H1 (cell line): Measurements from ENCODE around the gene CYB561. TPM values are rescaled to one million over a fixed set of nuclear protein-coding genes. Genes with fewer than 3 reads are reported as not detected.
A peak's percentile ranks its signal among the peaks of the same experiment; 100 is the strongest.

Experiments
- CTCF ChIA-PET: fragments of 300-600 bp; sonication (Branson Sonifier 250); formaldehyde crosslinking; loops from one replicate; lab custom pipeline; 2021; ENCODE audit not compliant: partially characterized antibody; lab: Charles Lee
- POLR2A ChIA-PET: fragments of 300-600 bp; sonication (Branson Sonifier 250); formaldehyde crosslinking; loops from one replicate; lab custom pipeline; 2021; ENCODE audit warnings: inconsistent platforms; ENCODE audit not compliant: partially characterized antibody; lab: Charles Lee
- DNase-seq, 2 experiments: peaks; one replicate each; pipeline versions ENCODE4 v3.0.0 to v3.0.0-alpha.2; 2010 to 2022; ENCODE audit warnings: low spot score in 2 of 2, low read depth in 1 of 2, mixed read lengths in 1 of 2
- FAIRE-seq: peaks from 2 replicates; lab custom pipeline; 2011; peaks lifted over from hg19 to GRCh38; lab: Jason Lieb, UNC
- H2AFZ ChIP-seq: 2 replicates; pipeline ENCODE4 v1.8.1; 2012; ENCODE audit warnings: low read length, inconsistent platforms
- H2AK5ac ChIP-seq: 2 replicates; pipeline ENCODE4 v1.6.1; 2013; ENCODE audit warnings: low read depth, low read length
- H2BK120ac ChIP-seq: replicated peaks from 2 replicates; pipeline ENCODE3; 2013; ENCODE audit warnings: low read depth, low read length, inconsistent platforms
- H2BK12ac ChIP-seq: 2 replicates; pipeline ENCODE4 v1.6.1; 2013; ENCODE audit warnings: low read depth, low read length
- H2BK15ac ChIP-seq: 2 replicates; pipeline ENCODE4 v1.6.1; 2013; ENCODE audit warnings: low read length
- H2BK20ac ChIP-seq: 2 replicates; pipeline ENCODE4 v1.6.1; 2013; ENCODE audit warnings: low read length
- H2BK5ac ChIP-seq: 2 replicates; pipeline ENCODE4 v1.6.1; 2013; ENCODE audit warnings: low read depth, low read length
- H3K14ac ChIP-seq: 2 replicates; pipeline ENCODE4 v1.6.1; 2013; ENCODE audit warnings: inconsistent platforms; ENCODE audit not compliant: insufficient read length
- H3K18ac ChIP-seq: 2 replicates; pipeline ENCODE4 v1.6.1; 2013; ENCODE audit warnings: low read length; ENCODE audit errors: extremely low read depth
- H3K23ac ChIP-seq: 2 replicates; pipeline ENCODE4 v1.6.1; 2013; ENCODE audit warnings: inconsistent platforms; ENCODE audit not compliant: insufficient read length
- H3K23me2 ChIP-seq: 2 replicates; pipeline ENCODE4 v1.6.1; 2013; ENCODE audit warnings: low read depth, low read length
- H3K27ac ChIP-seq: 2 replicates; pipeline ENCODE4 v1.6.1; 2011; ENCODE audit warnings: low read depth, low read length, inconsistent platforms
- H3K27me3 ChIP-seq, 4 experiments: replicated peaks in 1 of 4; 1 replicate in 1 of 4; 2 replicates in 3 of 4; pipeline versions ENCODE4 v1.6.1 to v1.8.1; 2011 to 2013; ENCODE audit warnings: low read length in 3 of 4, mild to moderate bottlenecking in 3 of 4, inconsistent platforms in 2 of 4, mixed read lengths in 2 of 4, moderate library complexity in 1 of 4; ENCODE audit not compliant: control insufficient read depth in 3 of 4, insufficient read depth in 3 of 4; ENCODE audit errors: extremely low read depth in 1 of 4
- H3K36me3 ChIP-seq, 4 experiments: 2 replicates each; pipeline versions ENCODE4 v1.6.1 to v1.8.1; 2011 to 2013; ENCODE audit warnings: mild to moderate bottlenecking in 4 of 4, low read length in 3 of 4, moderate library complexity in 2 of 4, control low read depth in 1 of 4, inconsistent platforms in 1 of 4; ENCODE audit not compliant: insufficient read depth in 4 of 4, control insufficient read depth in 2 of 4
- H3K4ac ChIP-seq: replicated peaks from 2 replicates; pipeline ENCODE3; 2013; ENCODE audit warnings: low read length, low read depth, mixed read lengths, inconsistent platforms; ENCODE audit not compliant: insufficient read length
- H3K4me1 ChIP-seq, 4 experiments: replicated peaks in 1 of 4; 1 replicate in 1 of 4; 2 replicates in 3 of 4; pipeline versions ENCODE4 v1.6.1 to v1.8.1; 2011 to 2013; ENCODE audit warnings: low read length in 3 of 4, inconsistent platforms in 2 of 4, mixed read lengths in 1 of 4; ENCODE audit not compliant: insufficient read depth in 4 of 4, control insufficient read depth in 3 of 4
- H3K4me2 ChIP-seq, 2 experiments: 2 replicates each; pipeline versions ENCODE4 v1.6.1 to v1.8.1; 2011 to 2013; ENCODE audit warnings: low read depth in 2 of 2, low read length in 2 of 2, control low read depth in 1 of 2, inconsistent platforms in 1 of 2, mild to moderate bottlenecking in 1 of 2; ENCODE audit not compliant: insufficient read depth in 1 of 2
- H3K4me3 ChIP-seq, 4 experiments: fragments of 200-600, 300-600 bp in 1 of 4; sonication (generic), shearing (Covaris generic), sonication (Bioruptor Twin) in 1 of 4; 2 replicates each; pipeline versions ENCODE4 v1.5.1 to v1.8.1; 2011 to 2016; ENCODE audit warnings: low read length in 4 of 4, low read depth in 3 of 4, control low read depth in 2 of 4, inconsistent platforms in 2 of 4, mild to moderate bottlenecking in 2 of 4, mixed read lengths in 1 of 4, moderate library complexity in 1 of 4; ENCODE audit not compliant: insufficient read depth in 2 of 4; ENCODE audit errors: extremely low read depth in 1 of 4
- H3K56ac ChIP-seq: replicated peaks from 2 replicates; pipeline ENCODE3; 2013; ENCODE audit warnings: low read depth, mild to moderate bottlenecking, mixed read lengths, low read length, inconsistent platforms; ENCODE audit not compliant: insufficient read length
- H3K79me1 ChIP-seq: 2 replicates; pipeline ENCODE4 v1.6.1; 2013; ENCODE audit warnings: low read depth, low read length, control low read depth
- H3K79me2 ChIP-seq, 2 experiments: 2 replicates each; pipeline versions ENCODE4 v1.6.1 to v1.8.1; 2012 to 2013; ENCODE audit warnings: low read length in 2 of 2, mild to moderate bottlenecking in 2 of 2, inconsistent platforms in 1 of 2; ENCODE audit not compliant: insufficient read depth in 2 of 2, control insufficient read depth in 1 of 2
- H3K9ac ChIP-seq, 4 experiments: replicated peaks in 1 of 4; 1 replicate in 1 of 4; 2 replicates in 3 of 4; pipeline versions ENCODE4 v1.6.1 to v1.8.1; 2011 to 2013; ENCODE audit warnings: low read depth in 3 of 4, low read length in 3 of 4, control low read depth in 2 of 4, mild to moderate bottlenecking in 2 of 4, moderate library complexity in 2 of 4, inconsistent platforms in 1 of 4; ENCODE audit errors: extremely low read depth in 1 of 4
- H3K9me3 ChIP-seq, 2 experiments: 2 replicates each; pipeline versions ENCODE4 v1.6.1 to v1.8.1; 2012 to 2013; ENCODE audit warnings: mild to moderate bottlenecking in 2 of 2, moderate library complexity in 2 of 2, control low read depth in 1 of 2, inconsistent platforms in 1 of 2, low read depth in 1 of 2, low read length in 1 of 2, mixed read lengths in 1 of 2; ENCODE audit not compliant: insufficient read depth in 2 of 2
- H4K20me1 ChIP-seq, 2 experiments: replicated peaks in 1 of 2; 2 replicates each; pipeline versions ENCODE3 to v1.8.1; 2011 to 2013; ENCODE audit warnings: inconsistent platforms in 2 of 2, low read length in 2 of 2, mild to moderate bottlenecking in 1 of 2; ENCODE audit not compliant: insufficient read depth in 2 of 2, control insufficient read depth in 1 of 2
- H4K5ac ChIP-seq: 2 replicates; pipeline ENCODE4 v1.6.1; 2013; ENCODE audit warnings: low read length, low read depth, mixed read lengths, inconsistent platforms; ENCODE audit not compliant: insufficient read length
- H4K8ac ChIP-seq: 2 replicates; pipeline ENCODE4 v1.8.0; 2013; ENCODE audit warnings: mild to moderate bottlenecking, moderate library complexity, low read length, inconsistent platforms; ENCODE audit not compliant: insufficient read depth; ENCODE audit errors: extremely low read depth
- H4K91ac ChIP-seq: replicated peaks from 2 replicates; pipeline ENCODE3; 2013; ENCODE audit warnings: low read length, mixed read lengths, inconsistent platforms; ENCODE audit not compliant: insufficient read length
- ASH2L ChIP-seq: fragments of 200-600, 300-600 bp; sonication (generic); IDR thresholded peaks from one replicate; pipeline ENCODE4 v1.7.1; 2017; ENCODE audit warnings: low read length
- CREB1 ChIP-seq: IDR thresholded peaks from 2 replicates; pipeline ENCODE4 v1.6.1; 2012; ENCODE audit warnings: inconsistent platforms
- CTBP2 ChIP-seq: IDR thresholded peaks from 2 replicates; pipeline ENCODE4 v1.7.0; 2011; ENCODE audit warnings: borderline replicate concordance, mild to moderate bottlenecking, moderate library complexity, mixed read lengths, low read length; ENCODE audit not compliant: insufficient read depth, insufficient read length
- HDAC2 ChIP-seq, 2 experiments: fragments of 300-600 bp in 1 of 2; sonication (generic) in 1 of 2; IDR thresholded peaks; 2 replicates each; pipeline ENCODE4 v1.6.1; 2011 to 2012; ENCODE audit warnings: low read depth in 2 of 2, low read length in 2 of 2, mild to moderate bottlenecking in 2 of 2, moderate library complexity in 2 of 2, borderline replicate concordance in 1 of 2, inconsistent platforms in 1 of 2
- NRF1 ChIP-seq: IDR thresholded peaks from 2 replicates; pipeline ENCODE4 v1.6.1; 2011; ENCODE audit warnings: mild to moderate bottlenecking, low read depth, low read length, improper control_type of control experiment
- POU5F1 ChIP-seq: IDR thresholded peaks from 2 replicates; pipeline ENCODE4 v1.6.1; 2011; ENCODE audit warnings: low read depth, mild to moderate bottlenecking, low read length, moderate library complexity
- RAD21 ChIP-seq, 2 experiments: IDR thresholded peaks in 1 of 2; conservative IDR thresholded peaks in 1 of 2; 2 replicates each; pipeline ENCODE4 v1.6.1; 2011; ENCODE audit warnings: low read depth in 2 of 2, low read length in 2 of 2, improper control_type of control experiment in 1 of 2, inconsistent platforms in 1 of 2, mild to moderate bottlenecking in 1 of 2, moderate library complexity in 1 of 2
- RFX5 ChIP-seq: IDR thresholded peaks from 2 replicates; pipeline ENCODE4 v1.6.1; 2011; ENCODE audit warnings: low read depth, low read length, improper control_type of control experiment, borderline replicate concordance
- SIN3A ChIP-seq, 2 experiments: IDR thresholded peaks in 1 of 2; conservative IDR thresholded peaks in 1 of 2; 2 replicates each; pipeline ENCODE4 v1.6.1; 2011 to 2012; ENCODE audit warnings: low read length in 2 of 2, improper control_type of control experiment in 1 of 2, low read depth in 1 of 2, mild to moderate bottlenecking in 1 of 2
- SP2 ChIP-seq: IDR thresholded peaks from 2 replicates; pipeline ENCODE4 v1.6.1; 2012; ENCODE audit warnings: mild to moderate bottlenecking, low read length, inconsistent platforms
- TAF7 ChIP-seq: optimal IDR thresholded peaks from 2 replicates; pipeline ENCODE3; 2011; ENCODE audit warnings: low read depth, mild to moderate bottlenecking, inconsistent platforms, low read length, moderate library complexity, borderline replicate concordance
- WGBS, 2 experiments: shearing (Covaris generic) in 1 of 2; methylation state at CpG; one replicate each; pipeline versions ENCODE4 v1.1.6 to v1.1.7; 2013 to 2015; ENCODE audit warnings: low lambda C conversion rate in 2 of 2, mixed read lengths in 2 of 2, inconsistent platforms in 1 of 2, low coverage in 1 of 2, missing lambda C conversion rate in 1 of 2; ENCODE audit not compliant: insufficient replicate concordance in 2 of 2, insufficient coverage in 1 of 2, insufficient read length in 1 of 2; ENCODE audit errors: extremely low coverage in 1 of 2, missing lambda C conversion rate in 1 of 2; 5-methylcytosine and 5-hydroxymethylcytosine counted together
- polyA plus RNA-seq, 7 experiments: library from polyadenylated mRNA; depleted of rRNA in 3 of 7; stranded (reverse) in 5 of 7; unstranded in 2 of 7; fragments of >200 nt in 5 of 7; fragments of 200-250 nt in 2 of 7; gene quantifications; 1 replicate in 5 of 7; 2 replicates in 1 of 7; 4 replicates in 1 of 7; pipeline versions ENCODE4 v1.2.1 to v1.2.3, GENCODE V29; 2011 to 2013; ENCODE audit warnings: missing spikeins in 2 of 7, mixed read lengths in 2 of 7
- total RNA-seq: library from RNA; stranded (reverse); fragmentation: NEBNext Ultra II Directional; extraction: Animal tissue kit (Norgen Biotek cat#: 25700); gene quantifications from 2 replicates; pipeline ENCODE4 v1.2.1, GENCODE V29; 2021
- TF ChIP-seq, protein P1 (sequence below): IDR thresholded peaks from 2 replicates; pipeline ENCODE4 v1.6.1; 2012; ENCODE audit warnings: inconsistent platforms

Gene CYB561
- total and polyA plus RNA-seq, 2 of the 8 experiments (the other 6 are each of a cell fraction or from before 2014, with no cell fraction given): 19.7 to 23.4 TPM

GRCh38 chr17:63460018-63460417 is 13.9 kb upstream of the CYB561 start:
- Histone ChIP-seq H4K8ac (no peak overlapping the region; the same call in 1 of the 2 replicates), H2BK15ac (no peak overlapping the region), H3K14ac (no peak overlapping the region), H2BK5ac (no peak overlapping the region), H3K23ac (no peak overlapping the region), H3K27me3 (no peaks in the 10 kb centered on the region), H4K20me1 (no peaks in the 10 kb centered on the region), H3K4me3 (no peak overlapping the region), H3K79me1 (no peaks in the 10 kb centered on the region), H2AFZ (peak overlapping the region; percentile 43; the same call in 1 of the 2 replicates), H2BK120ac (no peak overlapping the region), H3K23me2 (no peaks in the 10 kb centered on the region), H3K9ac (no peak overlapping the region), H3K4me1 (no peaks in the 10 kb centered on the region), H3K4me2 (no peak overlapping the region), H2BK12ac (no peak overlapping the region), H2AK5ac (no peak overlapping the region), H3K56ac (no peak overlapping the region), H3K79me2 (no peaks in the 10 kb centered on the region), H4K5ac (no peak overlapping the region), H3K9me3 (no peaks in the 10 kb centered on the region), H2BK20ac (no peak overlapping the region), H3K18ac (no peak overlapping the region), H4K91ac (no peak overlapping the region), H3K36me3 (no peaks in the 10 kb centered on the region), H3K27ac (no peak overlapping the region), H3K4ac (no peak overlapping the region)
- FAIRE-seq (no peak), DNase-seq (no peak)
- ChIA-PET CTCF (interaction anchor here (0.6 to 27.9 kb wide), 7 partner anchors 9 to 544 kb away, joined by 3 to 758 read pairs (median 5); partner anchors contain the start of genes CSHL1 and CYB561), POLR2A (interaction anchor here (1.5 kb wide), 1 partner anchor 8 kb away, joined by 3 read pairs; no protein-coding TSS in a partner anchor)
- 79% methylated on average over 9 of the region's 9 CpGs; no CpG with 5 or more reads in 1 of the 2 experiments for WGBS, 2 experiments
- no peak for TF ChIP-seq CTBP2
- no peak for TF ChIP-seq RFX5
- TF ChIP-seq POU5F1: no peak
- no peak for TF ChIP-seq SP2
- no peak for TF ChIP-seq HDAC2 (IDR thresholded peaks at IDR 0.05; ENCODE audit: borderline replicate concordance in 1 of 2, low read depth in 2 of 2, low read length in 2 of 2)
- TF ChIP-seq TAF7: no peak
- no peak for TF ChIP-seq RAD21 (IDR thresholded peaks at IDR 0.05 in 1 of 2, conservative IDR thresholded peaks at IDR 0.05 in 1 of 2; ENCODE audit: low read depth in 2 of 2, low read length in 2 of 2)
- no peak for TF ChIP-seq SIN3A (conservative IDR thresholded peaks at IDR 0.05 in 1 of 2, IDR thresholded peaks at IDR 0.05 in 1 of 2; ENCODE audit: low read depth in 1 of 2, low read length in 2 of 2)
- TF ChIP-seq CREB1: no peak
- TF ChIP-seq, protein P1, sequence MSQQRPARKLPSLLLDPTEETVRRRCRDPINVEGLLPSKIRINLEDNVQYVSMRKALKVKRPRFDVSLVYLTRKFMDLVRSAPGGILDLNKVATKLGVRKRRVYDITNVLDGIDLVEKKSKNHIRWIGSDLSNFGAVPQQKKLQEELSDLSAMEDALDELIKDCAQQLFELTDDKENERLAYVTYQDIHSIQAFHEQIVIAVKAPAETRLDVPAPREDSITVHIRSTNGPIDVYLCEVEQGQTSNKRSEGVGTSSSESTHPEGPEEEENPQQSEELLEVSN: no peak
- TF ChIP-seq ASH2L: no peak
- TF ChIP-seq NRF1: no peak
